ENCODE measurements around the gene GRIP2. TPM values are rescaled to one million over a fixed set of nuclear protein-coding genes. Genes with fewer than 3 reads are reported as not detected.

Gene GRIP2

Small RNAs within 50 kb of the gene (small RNA-seq; reads per million reads assigned to genes)
- not detected for gene RNU6-905P

Measured in skeletal muscle satellite cell (primary cell).